Measurements from ENCODE around the gene HNRNPA3. TPM values are rescaled to one million over a fixed set of nuclear protein-coding genes. Genes with fewer than 3 reads are reported as not detected.

HNRNPA3 gene
- total and polyA plus RNA-seq, 2 donors (not counting 3 experiments of a cell fraction or from before 2014, with no cell fraction given): 57.5 to 316 TPM

DNA sequence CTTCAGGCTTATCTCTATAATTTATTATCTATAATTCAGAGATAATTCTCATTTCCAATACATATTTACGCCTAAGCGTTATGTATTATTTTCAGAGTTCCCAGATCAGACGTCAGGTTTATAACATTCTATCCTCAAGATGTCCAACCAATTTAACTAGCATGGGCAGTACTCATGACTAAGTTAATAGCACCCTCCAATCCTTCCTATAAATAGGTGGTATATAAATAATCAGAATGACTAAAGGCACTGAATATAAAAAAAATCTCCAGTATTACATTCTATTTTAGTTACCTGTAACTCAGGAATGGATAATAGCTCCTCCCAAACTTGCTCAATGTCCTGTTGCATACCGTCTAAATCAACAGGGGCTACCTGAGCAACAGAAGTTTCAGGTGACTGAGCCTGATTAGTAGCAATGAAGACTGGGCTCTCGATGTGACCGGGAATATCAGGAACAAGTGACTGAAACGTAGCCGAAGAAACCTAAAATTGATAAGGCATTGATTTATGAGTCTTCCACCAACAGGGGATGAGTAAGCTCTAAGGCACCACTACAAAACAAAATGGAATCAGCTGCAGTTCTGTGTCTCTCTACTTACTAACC is 19.6 kb downstream of the HNRNPA3 start:
- H3K9ac ChIP-seq (replicated peaks; ENCODE audit: extremely low read depth, insufficient read depth, low read length): no peak overlapping the region
- no peak overlapping the region for H3K27ac ChIP-seq (ENCODE audit: insufficient read depth, low read depth, low read length)
- no peaks in the 10 kb centered on the region for H3K4me1 ChIP-seq (ENCODE audit: control insufficient read depth, extremely low read depth, insufficient read depth, low read length)
- ChIA-PET POLR2A (no interaction called here), CTCF (interaction anchor here (0.7 to 6.1 kb wide), 5 partner anchors 8 to 68 kb away, joined by 3 to 36 read pairs (median 8); partner anchors contain the start of gene NFE2L2)
- peaks cover 42% of the 10 kb centered on the region for H3K79me2 ChIP-seq (ENCODE audit: control insufficient read depth, insufficient read depth, low read length)
- no peak overlapping the region for H3K4me2 ChIP-seq (ENCODE audit: insufficient read depth, low read length)
- dilution Hi-C loops (cut with MboI; ENCODE audit: extremely low pct_ligation_motif_present, low sequenced_read_pairs): no loop called here
- H3K9me1 ChIP-seq (replicated peaks; ENCODE audit: control insufficient read depth, extremely low read depth, insufficient read depth, low read length): no peaks in the 10 kb centered on the region
- FAIRE-seq: no peak
- BruUV-seq (replicated peaks): no TSS peak
- H3K9me3 ChIP-seq (replicated peaks; ENCODE audit: control insufficient read depth, insufficient read depth, low read length): no peaks in the 10 kb centered on the region
- H2AFZ ChIP-seq (ENCODE audit: low read depth, low read length): no peak overlapping the region
- H3K4me3 ChIP-seq (replicated peaks in 1 of 3; ENCODE audit: insufficient read depth in 1 of 3, low read depth in 1 of 3, low read length in 3 of 3): no peak overlapping the region
- TF ChIP-seq POLR2A (IDR thresholded peaks at IDR 0.05; ENCODE audit: low read depth, low read length): no peak
- intact Hi-C loops (cut with micrococcal nuclease): no loop called here
- no peak for DNase-seq (ENCODE audit: low read depth, low spot score)
- H4K20me1 ChIP-seq (replicated peaks; ENCODE audit: control insufficient read depth, extremely low read depth, insufficient read depth, low read length): no peaks in the 10 kb centered on the region
- H3K27me3 ChIP-seq (ENCODE audit: control insufficient read depth in 2 of 2, insufficient read depth in 2 of 2, low read length in 2 of 2): no peaks in the 10 kb centered on the region
- H3K36me3 ChIP-seq (ENCODE audit: control insufficient read depth in 2 of 2, extremely low read depth in 1 of 2, insufficient read depth in 2 of 2, low read length in 2 of 2): peaks cover 14 to 18% of the 10 kb centered on the region in 2 experiments

DNA sequence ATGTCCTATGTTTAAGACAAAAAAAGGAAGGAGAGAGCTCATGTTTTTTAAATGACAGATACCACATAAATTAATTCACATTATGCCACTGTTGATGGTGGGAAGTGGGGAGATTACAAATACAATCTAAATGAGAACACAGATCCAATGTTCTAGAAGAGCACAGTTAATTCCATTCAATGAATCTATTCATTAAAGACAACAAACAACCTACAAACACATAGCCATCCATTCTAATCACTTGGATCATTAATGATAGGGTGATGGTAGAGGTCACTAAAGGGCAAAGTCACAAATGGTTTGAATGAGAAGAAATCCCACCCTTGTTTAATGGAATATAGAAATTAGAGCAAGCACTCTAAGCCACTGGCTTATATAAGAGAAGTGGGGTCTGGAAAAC is 21.7 kb downstream of the HNRNPA3 start:
- POLR2A ChIA-PET: no interaction called here
- no peak for TF ChIP-seq FOS (IDR thresholded peaks at IDR 0.05; ENCODE audit: borderline replicate concordance, insufficient read depth, low read length)
- TF ChIP-seq, protein P1, sequence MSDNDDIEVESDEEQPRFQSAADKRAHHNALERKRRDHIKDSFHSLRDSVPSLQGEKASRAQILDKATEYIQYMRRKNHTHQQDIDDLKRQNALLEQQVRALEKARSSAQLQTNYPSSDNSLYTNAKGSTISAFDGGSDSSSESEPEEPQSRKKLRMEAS (IDR thresholded peaks at IDR 0.05; ENCODE audit: insufficient read depth, insufficient read length): no peak
- TF ChIP-seq GATA2 (IDR thresholded peaks at IDR 0.05; ENCODE audit: insufficient read depth, insufficient read length, low read depth, low read length): no peak
- no peak for TF ChIP-seq MYC (IDR thresholded peaks at IDR 0.05; ENCODE audit: low read depth, low read length)
- no peak for TF ChIP-seq POLR2AphosphoS5 (IDR thresholded peaks at IDR 0.05; ENCODE audit: insufficient read depth, low read depth, low read length)
- TF ChIP-seq JUN (IDR thresholded peaks at IDR 0.05; ENCODE audit: borderline replicate concordance, insufficient read depth, insufficient read length, low read depth): no peak
- TF ChIP-seq, protein P2, sequence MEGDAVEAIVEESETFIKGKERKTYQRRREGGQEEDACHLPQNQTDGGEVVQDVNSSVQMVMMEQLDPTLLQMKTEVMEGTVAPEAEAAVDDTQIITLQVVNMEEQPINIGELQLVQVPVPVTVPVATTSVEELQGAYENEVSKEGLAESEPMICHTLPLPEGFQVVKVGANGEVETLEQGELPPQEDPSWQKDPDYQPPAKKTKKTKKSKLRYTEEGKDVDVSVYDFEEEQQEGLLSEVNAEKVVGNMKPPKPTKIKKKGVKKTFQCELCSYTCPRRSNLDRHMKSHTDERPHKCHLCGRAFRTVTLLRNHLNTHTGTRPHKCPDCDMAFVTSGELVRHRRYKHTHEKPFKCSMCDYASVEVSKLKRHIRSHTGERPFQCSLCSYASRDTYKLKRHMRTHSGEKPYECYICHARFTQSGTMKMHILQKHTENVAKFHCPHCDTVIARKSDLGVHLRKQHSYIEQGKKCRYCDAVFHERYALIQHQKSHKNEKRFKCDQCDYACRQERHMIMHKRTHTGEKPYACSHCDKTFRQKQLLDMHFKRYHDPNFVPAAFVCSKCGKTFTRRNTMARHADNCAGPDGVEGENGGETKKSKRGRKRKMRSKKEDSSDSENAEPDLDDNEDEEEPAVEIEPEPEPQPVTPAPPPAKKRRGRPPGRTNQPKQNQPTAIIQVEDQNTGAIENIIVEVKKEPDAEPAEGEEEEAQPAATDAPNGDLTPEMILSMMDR (IDR thresholded peaks at IDR 0.05; ENCODE audit: extremely low read depth in 1 of 2, insufficient read depth in 1 of 2, low read depth in 1 of 2, low read length in 2 of 2): no peak
- no peak for TF ChIP-seq POLR2A (IDR thresholded peaks at IDR 0.05; ENCODE audit: low read depth, low read length)
- TF ChIP-seq EZH2 (IDR thresholded peaks at IDR 0.05; ENCODE audit: borderline replicate concordance, low read depth, low read length, severe bottlenecking): no peak
- H3K4me2 ChIP-seq (ENCODE audit: insufficient read depth, low read length): no peak overlapping the region

More for the DNA sequence above, 21.7 kb downstream of the HNRNPA3 start:
- Histone ChIP-seq H3K36me3 (ENCODE audit: control insufficient read depth in 2 of 2, extremely low read depth in 1 of 2, insufficient read depth in 2 of 2, low read length in 2 of 2) (peaks cover 14 to 17% of the 10 kb centered on the region in 2 experiments), H3K27ac (ENCODE audit: insufficient read depth, low read depth, low read length) (no peak overlapping the region), H3K9me3 (replicated peaks; ENCODE audit: control insufficient read depth, insufficient read depth, low read length) (no peaks in the 10 kb centered on the region), H3K79me2 (ENCODE audit: control insufficient read depth, insufficient read depth, low read length) (peaks cover 62% of the 10 kb centered on the region), H3K27me3 (ENCODE audit: control insufficient read depth in 2 of 2, insufficient read depth in 2 of 2, low read length in 2 of 2) (no peaks in the 10 kb centered on the region), H2AFZ (ENCODE audit: low read depth, low read length) (no peak overlapping the region), H3K4me1 (ENCODE audit: control insufficient read depth, extremely low read depth, insufficient read depth, low read length) (peaks cover 6% of the 10 kb centered on the region), H3K9ac (replicated peaks; ENCODE audit: extremely low read depth, insufficient read depth, low read length) (no peak overlapping the region), H4K20me1 (replicated peaks; ENCODE audit: control insufficient read depth, extremely low read depth, insufficient read depth, low read length) (peaks cover 3% of the 10 kb centered on the region), H3K4me3 (replicated peaks in 1 of 3; ENCODE audit: insufficient read depth in 1 of 3, low read depth in 1 of 3, low read length in 3 of 3) (no peak overlapping the region), H3K9me1 (replicated peaks; ENCODE audit: control insufficient read depth, extremely low read depth, insufficient read depth, low read length) (no peaks in the 10 kb centered on the region)
- intact Hi-C loops (cut with micrococcal nuclease) (no loop called here), dilution Hi-C loops (cut with MboI; ENCODE audit: extremely low pct_ligation_motif_present, low sequenced_read_pairs) (no loop called here)
- FAIRE-seq: no peak
- CTCF ChIA-PET: interaction anchor here (1.0 to 1.4 kb wide), 2 partner anchors 14 to 69 kb away, joined by 3 read pairs; no protein-coding TSS in a partner anchor
- no TSS peak for BruUV-seq (replicated peaks)
- DNase-seq (ENCODE audit: low read depth, low spot score): no peak

All from endothelial cell of umbilical vein (primary cell).